Tibial nerve (tissue), 4 donors: ENCODE measurements around the gene PRXL2A. TPM values are rescaled to one million over a fixed set of nuclear protein-coding genes. Genes with fewer than 3 reads are reported as not detected.

Source experiments
- DNase-seq, 2 donors: peaks; one replicate each; pipeline ENCODE4 v3.0.0-alpha.2; 2019; ENCODE audit warnings: low spot score in 2 of 2
- H3K27ac ChIP-seq, 4 donors: fragments of 200-600 bp; sonication (generic) in 3 of 4; one replicate each; pipeline ENCODE4 v1.5.1; 2017 to 2019; ENCODE audit warnings: mild to moderate bottlenecking in 1 of 4
- H3K27me3 ChIP-seq, 2 donors: fragments of 200-600 bp; sonication (generic) in 1 of 2; one replicate each; pipeline versions ENCODE4 v1.5.1 to v1.6.0; 2017 to 2019
- H3K36me3 ChIP-seq, 3 donors: fragments of 200-600 bp; sonication (generic); one replicate each; pipeline ENCODE4 v1.5.1; 2018 to 2019
- H3K4me1 ChIP-seq, 4 donors: fragments of 200-600 bp; sonication (generic) in 3 of 4; one replicate each; pipeline ENCODE4 v1.5.1; 2017 to 2019
- H3K4me3 ChIP-seq, 4 donors: fragments of 200-600 bp; sonication (generic) in 3 of 4; one replicate each; pipeline ENCODE4 v1.5.1; 2017 to 2019; ENCODE audit warnings: mild to moderate bottlenecking in 1 of 4, moderate library complexity in 1 of 4
- H3K9me3 ChIP-seq, 4 donors: fragments of 200-600 bp; sonication (generic) in 3 of 4; one replicate each; pipeline ENCODE4 v1.5.1; 2017 to 2019
- EP300 ChIP-seq, 2 donors: sonication (generic); formaldehyde crosslinking; IDR thresholded peaks; one replicate each; pipeline ENCODE4 v1.6.1; 2017; ENCODE audit warnings: antibody characterized with exemption in 2 of 2, mild to moderate bottlenecking in 1 of 2
- POLR2A ChIP-seq, 2 donors: fragments of 450-650 bp; IDR thresholded peaks; one replicate each; pipeline ENCODE4 v1.6.1; 2017; ENCODE audit warnings: antibody characterized with exemption in 2 of 2, mild to moderate bottlenecking in 2 of 2, moderate library complexity in 2 of 2
- WGBS, 2 donors: methylation state at CpG; one replicate each; pipeline ENCODE4 v1.1.5; 2018; 5-methylcytosine and 5-hydroxymethylcytosine counted together
- total RNA-seq, 4 donors: library from RNA; depleted of rRNA; stranded (reverse); fragments of >200 nt; gene quantifications; one replicate each; pipeline ENCODE4 v1.1.0, GENCODE V29; 2016
- TF ChIP-seq, protein P1 (sequence below), 5 experiments: fragments of 200-600 bp in 3 of 5; fragments of 450-650 bp in 2 of 5; sonication (generic) in 3 of 5; IDR thresholded peaks; one replicate each; pipeline ENCODE4 v1.5.1; 2016 to 2019; ENCODE audit warnings: antibody characterized with exemption in 5 of 5, mild to moderate bottlenecking in 3 of 5, moderate library complexity in 2 of 5

The PRXL2A gene
- total RNA-seq, 4 donors from 2014 or later, result 94.5 to 176 (median 128) TPM

DNA sequence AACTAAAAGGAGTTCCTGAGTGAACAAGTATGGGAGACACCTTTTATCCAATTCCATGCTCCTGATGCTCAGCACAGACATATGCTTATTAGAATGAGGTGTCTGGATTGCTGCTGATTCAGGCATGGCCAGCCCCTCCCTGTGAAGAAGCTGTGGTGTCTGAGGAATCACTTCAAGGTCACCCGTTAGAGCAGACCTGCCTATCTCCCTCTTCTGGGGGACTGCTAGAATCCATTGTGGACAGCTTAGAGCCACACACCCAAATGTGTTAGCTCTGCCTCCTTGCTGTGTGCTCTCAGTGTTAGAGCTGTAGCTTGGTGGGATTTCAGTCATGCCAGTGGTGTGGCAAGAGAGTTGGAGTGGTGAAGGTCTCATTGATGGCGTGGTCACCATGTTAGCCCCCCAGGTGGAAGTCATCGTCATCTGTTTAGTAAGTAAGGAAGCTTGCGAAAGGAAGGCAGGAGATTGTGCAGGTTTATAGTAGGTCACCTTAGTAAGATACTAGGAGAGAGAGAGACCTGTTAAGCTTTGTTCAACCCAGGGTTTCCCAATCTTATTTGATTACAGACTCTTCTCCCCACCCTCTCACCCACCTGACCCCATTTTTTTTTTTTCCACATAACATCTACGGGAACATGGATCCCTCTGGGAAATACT is 12.8 kb downstream of the PRXL2A start:
- no peak overlapping the region for H3K4me3 ChIP-seq
- 77 to 91% methylated on average over 5 of the region's 5 CpGs for WGBS, 2 donors
- peaks cover 0 to 48% (median 3%) of the 10 kb centered on the region in 3 donors for H3K36me3 ChIP-seq
- peaks cover 0 to 21% (median 2%) of the 10 kb centered on the region in 4 donors for H3K4me1 ChIP-seq
- no peaks in the 10 kb centered on the region for H3K9me3 ChIP-seq
- H3K27me3 ChIP-seq, result no peaks in the 10 kb centered on the region
- DNase-seq, result no peak
- no peak overlapping the region for H3K27ac ChIP-seq
- TF ChIP-seq, protein P1, sequence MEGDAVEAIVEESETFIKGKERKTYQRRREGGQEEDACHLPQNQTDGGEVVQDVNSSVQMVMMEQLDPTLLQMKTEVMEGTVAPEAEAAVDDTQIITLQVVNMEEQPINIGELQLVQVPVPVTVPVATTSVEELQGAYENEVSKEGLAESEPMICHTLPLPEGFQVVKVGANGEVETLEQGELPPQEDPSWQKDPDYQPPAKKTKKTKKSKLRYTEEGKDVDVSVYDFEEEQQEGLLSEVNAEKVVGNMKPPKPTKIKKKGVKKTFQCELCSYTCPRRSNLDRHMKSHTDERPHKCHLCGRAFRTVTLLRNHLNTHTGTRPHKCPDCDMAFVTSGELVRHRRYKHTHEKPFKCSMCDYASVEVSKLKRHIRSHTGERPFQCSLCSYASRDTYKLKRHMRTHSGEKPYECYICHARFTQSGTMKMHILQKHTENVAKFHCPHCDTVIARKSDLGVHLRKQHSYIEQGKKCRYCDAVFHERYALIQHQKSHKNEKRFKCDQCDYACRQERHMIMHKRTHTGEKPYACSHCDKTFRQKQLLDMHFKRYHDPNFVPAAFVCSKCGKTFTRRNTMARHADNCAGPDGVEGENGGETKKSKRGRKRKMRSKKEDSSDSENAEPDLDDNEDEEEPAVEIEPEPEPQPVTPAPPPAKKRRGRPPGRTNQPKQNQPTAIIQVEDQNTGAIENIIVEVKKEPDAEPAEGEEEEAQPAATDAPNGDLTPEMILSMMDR (IDR thresholded peaks at IDR 0.05), result no peak
- TF ChIP-seq POLR2A (IDR thresholded peaks at IDR 0.05) (no peak), EP300 (IDR thresholded peaks at IDR 0.05) (no peak)

DNA sequence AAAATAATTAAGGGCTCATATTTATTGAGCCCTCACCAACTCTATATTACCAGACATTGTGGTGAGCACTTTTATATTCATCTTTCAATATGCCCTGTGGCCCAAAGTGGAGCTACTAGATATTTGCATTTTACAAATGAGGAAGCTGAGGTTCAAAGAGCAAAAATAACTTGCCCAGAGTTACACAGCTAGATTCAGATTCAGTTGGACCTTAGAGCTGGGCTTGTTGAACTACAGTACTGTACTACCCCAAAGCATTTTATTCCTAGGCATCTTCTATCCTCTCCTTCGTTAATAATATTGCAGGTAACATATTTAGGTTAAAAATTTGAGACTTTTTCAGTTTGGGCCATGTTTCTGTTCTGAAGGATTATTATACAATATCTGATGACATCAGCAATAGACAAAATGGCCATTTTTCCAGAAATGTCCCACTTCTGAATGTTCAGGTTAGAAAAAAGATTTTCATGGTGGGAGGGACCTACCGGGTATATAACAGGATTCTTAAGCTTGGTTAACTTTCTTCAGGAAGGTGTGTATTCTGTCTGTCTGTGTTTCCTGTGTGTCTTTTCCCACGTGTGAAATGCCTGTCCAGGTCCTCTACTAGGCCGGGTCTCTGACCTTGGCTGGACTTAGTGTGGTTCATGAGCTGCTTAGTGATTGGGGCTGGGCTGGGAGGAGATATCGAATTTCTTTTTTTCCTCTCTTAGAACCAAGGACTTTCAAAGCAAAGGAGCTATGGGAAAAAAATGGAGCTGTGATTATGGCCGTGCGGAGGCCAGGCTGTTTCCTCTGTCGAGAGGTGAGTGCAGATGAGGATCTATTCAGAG is 13.6 kb downstream of the PRXL2A start:
- WGBS, 2 donors, result 73 to 76% methylated on average over 8 of the region's 8 CpGs
- DNase-seq, result no peak
- Histone ChIP-seq H3K36me3 (peaks cover 0 to 55% (median 3%) of the 10 kb centered on the region in 3 donors), H3K4me3 (no peak overlapping the region), H3K27ac (peak overlapping the region in 1 of 4 donors; percentile 20), H3K9me3 (no peaks in the 10 kb centered on the region), H3K4me1 (peaks cover 0 to 13% (median 0%) of the 10 kb centered on the region in 4 donors), H3K27me3 (no peaks in the 10 kb centered on the region)
- TF ChIP-seq POLR2A (IDR thresholded peaks at IDR 0.05) (no peak), EP300 (IDR thresholded peaks at IDR 0.05) (no peak)
- TF ChIP-seq, protein P1 (IDR thresholded peaks at IDR 0.05), result no peak

DNA sequence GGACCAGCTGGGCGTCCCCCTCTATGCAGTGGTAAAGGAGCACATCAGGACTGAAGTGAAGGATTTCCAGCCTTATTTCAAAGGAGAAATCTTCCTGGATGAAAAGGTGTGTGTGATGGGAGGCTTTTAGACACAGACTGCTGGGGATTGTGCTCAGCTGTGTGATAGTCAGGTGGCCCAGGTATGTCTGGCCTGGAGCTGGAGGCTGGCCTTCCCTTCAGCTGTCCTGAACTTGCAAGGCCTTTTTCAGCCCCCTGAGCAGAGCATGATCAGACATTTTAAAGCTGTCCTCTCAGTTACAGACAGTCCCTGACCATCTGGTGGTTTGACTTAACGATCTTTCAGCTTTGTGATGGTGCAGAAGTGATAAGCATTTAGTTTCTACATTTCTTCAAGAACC is 17.6 kb downstream of the PRXL2A start:
- H3K27me3 ChIP-seq, result no peaks in the 10 kb centered on the region
- H3K27ac ChIP-seq, result no peak overlapping the region
- peaks cover 0 to 4% (median 0%) of the 10 kb centered on the region in 4 donors for H3K4me1 ChIP-seq
- H3K36me3 ChIP-seq, result peaks cover 0 to 86% (median 8%) of the 10 kb centered on the region in 3 donors
- no peak for DNase-seq
- TF ChIP-seq, protein P1 (IDR thresholded peaks at IDR 0.05), result no peak
- TF ChIP-seq POLR2A (IDR thresholded peaks at IDR 0.05), result no peak
- TF ChIP-seq EP300 (IDR thresholded peaks at IDR 0.05), result no peak
- no peaks in the 10 kb centered on the region for H3K9me3 ChIP-seq
- WGBS, 2 donors, result 82 to 92% methylated on average over 2 of the region's 2 CpGs
- no peak overlapping the region for H3K4me3 ChIP-seq

DNA sequence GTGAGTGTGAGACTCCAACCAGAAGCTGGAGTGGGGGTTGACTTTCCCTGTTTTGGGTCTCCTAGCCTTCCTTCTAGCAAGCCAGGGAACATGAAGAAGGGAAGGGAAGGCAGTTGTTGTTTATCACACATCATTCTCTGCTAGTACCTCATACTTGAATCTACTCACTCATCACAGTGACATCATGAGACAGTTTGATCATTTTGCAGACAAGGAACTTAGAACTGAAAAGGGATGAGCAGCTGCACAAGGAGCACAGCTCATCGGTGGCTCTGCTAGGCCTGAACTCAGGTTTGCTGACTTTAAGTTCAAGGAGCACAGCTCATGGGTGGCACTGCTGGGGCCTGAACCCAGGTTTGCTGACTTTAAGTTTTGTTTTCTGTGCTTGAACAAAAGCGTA is 19.2 kb downstream of the PRXL2A start:
- 97 to 100% methylated on average over 2 of the region's 2 CpGs for WGBS, 2 donors
- Histone ChIP-seq H3K36me3 (peaks cover 0 to 90% (median 8%) of the 10 kb centered on the region in 3 donors), H3K4me3 (no peak overlapping the region), H3K4me1 (no peaks in the 10 kb centered on the region), H3K27me3 (no peaks in the 10 kb centered on the region), H3K27ac (no peak overlapping the region), H3K9me3 (no peaks in the 10 kb centered on the region)
- no peak for DNase-seq
- TF ChIP-seq, protein P1 (IDR thresholded peaks at IDR 0.05), result no peak
- TF ChIP-seq EP300 (IDR thresholded peaks at IDR 0.05) (no peak), POLR2A (IDR thresholded peaks at IDR 0.05) (no peak)

DNA sequence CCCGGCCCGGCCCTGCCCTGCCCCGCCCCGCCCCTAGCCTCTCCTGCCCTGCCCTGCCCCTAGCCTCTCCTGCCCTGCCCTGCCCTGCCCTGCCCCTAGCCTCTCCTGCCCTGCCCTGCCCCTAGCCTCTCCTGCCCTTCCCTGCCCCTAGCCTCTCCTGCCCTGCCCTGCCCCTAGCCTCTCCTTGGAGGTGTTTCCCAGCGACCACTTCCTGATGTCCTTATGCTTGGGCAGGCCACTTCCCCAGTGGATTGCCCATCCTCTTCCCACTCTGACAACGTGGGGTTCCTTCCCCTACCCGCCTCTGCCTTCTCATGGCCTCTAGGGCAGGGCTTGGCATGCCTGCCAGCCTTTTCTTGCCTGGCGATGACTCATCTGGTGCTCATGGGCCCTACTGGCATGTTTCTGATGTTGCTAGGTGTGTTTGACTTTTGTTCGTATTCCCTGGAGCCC is 21.2 kb downstream of the PRXL2A start:
- H3K36me3 ChIP-seq, result peaks cover 0 to 82% (median 5%) of the 10 kb centered on the region in 3 donors
- TF ChIP-seq, protein P1 (IDR thresholded peaks at IDR 0.05), result no peak
- TF ChIP-seq EP300 (IDR thresholded peaks at IDR 0.05) (peak in 1 of 2 donors; percentile 23), POLR2A (IDR thresholded peaks at IDR 0.05) (no peak)
- WGBS, 2 donors, result 73 to 75% methylated on average over 8 to 9 of the region's 9 CpGs

More for the DNA sequence above, 21.2 kb downstream of the PRXL2A start:
- Histone ChIP-seq H3K4me3 (no peak overlapping the region), H3K4me1 (no peaks in the 10 kb centered on the region), H3K27ac (no peak overlapping the region), H3K27me3 (no peaks in the 10 kb centered on the region), H3K9me3 (no peaks in the 10 kb centered on the region)
- DNase-seq, result no peak
